Measurements from ENCODE around the gene CDX1.

CDX1 gene

DNA sequence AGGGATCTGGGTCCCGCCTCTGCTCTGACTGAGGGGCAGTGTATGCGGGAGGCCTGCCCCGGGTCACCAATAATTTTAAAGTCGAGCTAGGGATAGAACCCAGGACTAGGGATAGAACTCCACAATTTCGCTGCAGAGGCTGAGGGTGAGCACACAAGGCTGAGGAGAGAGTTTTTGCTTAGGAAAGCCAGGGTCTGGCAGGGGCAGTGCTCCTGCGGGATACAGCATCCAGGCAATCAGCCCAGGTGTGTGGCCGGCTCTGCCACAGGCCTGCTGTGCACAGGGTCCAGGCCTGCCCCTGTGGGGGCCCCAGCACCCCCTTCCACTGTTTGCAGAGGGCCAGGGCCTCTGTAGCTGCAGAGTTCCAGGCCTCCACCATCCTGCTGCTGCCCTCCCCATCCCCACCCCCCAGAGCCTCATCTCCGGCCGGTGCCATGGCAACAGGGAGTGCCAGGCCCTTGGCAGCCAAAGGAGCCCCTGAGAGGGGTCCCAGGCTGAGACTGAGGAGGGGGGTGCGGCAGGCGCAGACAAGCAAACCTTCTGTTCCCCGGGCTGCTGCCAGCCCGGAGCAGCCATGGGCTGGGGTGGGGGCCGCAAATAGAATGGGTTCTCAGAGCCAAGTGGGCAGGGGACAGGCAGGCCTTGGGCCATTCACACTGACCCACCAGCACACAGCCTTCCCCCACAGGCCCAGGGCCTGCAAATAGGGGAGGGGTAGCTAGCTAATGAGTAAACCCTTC lies 19.5 kb upstream of the CDX1 start:
- Histone ChIP-seq H3K14ac (ENCODE audit: low read length in 2 of 2) (peak overlapping the region in 1 of 2 experiments; percentile 71), H2BK12ac (ENCODE audit: low read length in 2 of 2) (peak overlapping the region in 1 of 2 experiments; percentile 76), H3K36me3 (ENCODE audit: control insufficient read depth in 1 of 2, insufficient read depth in 2 of 2, low read depth in 1 of 2, low read length in 2 of 2) (peaks cover 44 to 67% of the 10 kb centered on the region in 2 experiments), H3K4me1 (ENCODE audit: control insufficient read depth, insufficient read depth, low read depth, low read length) (peaks cover 63% of the 10 kb centered on the region), H3K9ac (ENCODE audit: low read length) (peak overlapping the region; percentile 82), H3K4me2 (ENCODE audit: low read length, poor library complexity, severe bottlenecking) (no peak overlapping the region), H3K4me3 (ENCODE audit: insufficient read depth in 1 of 2, low read depth in 1 of 2, low read length in 2 of 2) (peak overlapping the region in 1 of 2 experiments; percentile 70), H3K4ac (ENCODE audit: low read depth in 1 of 2, low read length in 2 of 2) (peak overlapping the region; percentile 26 to 77), H3K27me3 (ENCODE audit: control insufficient read depth in 1 of 2, insufficient read depth in 1 of 2, low read length in 2 of 2) (no peaks in the 10 kb centered on the region), H3K79me1 (replicated peaks; ENCODE audit: low read length, poor library complexity, severe bottlenecking) (peaks cover 21% of the 10 kb centered on the region), H2AFZ (ENCODE audit: low read depth, low read length) (no peak overlapping the region), H2BK5ac (ENCODE audit: low read depth, low read length, poor library complexity, severe bottlenecking) (no peak overlapping the region), H2BK15ac (ENCODE audit: low read depth, poor library complexity, severe bottlenecking) (peak overlapping the region; percentile 96), H4K8ac (ENCODE audit: low read length) (peak overlapping the region; percentile 71), H3K9me3 (ENCODE audit: control insufficient read depth, low read length) (no peaks in the 10 kb centered on the region), H4K91ac (ENCODE audit: low read length) (peak overlapping the region; percentile 66), H3K27ac (ENCODE audit: low read length, poor library complexity, severe bottlenecking) (no peak overlapping the region), H2AK5ac (ENCODE audit: low read length, severe bottlenecking) (peak overlapping the region; percentile 91), H3K18ac (ENCODE audit: low read depth in 1 of 2, low read length in 2 of 2) (peak overlapping the region; percentile 30 to 72), H3K23ac (ENCODE audit: low read length in 2 of 2) (peak overlapping the region in 1 of 2 experiments; percentile 60), H2BK120ac (ENCODE audit: low read depth, low read length) (peak overlapping the region; percentile 91)
- no peak for DNase-seq
- 91% methylated on average over 13 of the region's 14 CpGs for WGBS

DNA sequence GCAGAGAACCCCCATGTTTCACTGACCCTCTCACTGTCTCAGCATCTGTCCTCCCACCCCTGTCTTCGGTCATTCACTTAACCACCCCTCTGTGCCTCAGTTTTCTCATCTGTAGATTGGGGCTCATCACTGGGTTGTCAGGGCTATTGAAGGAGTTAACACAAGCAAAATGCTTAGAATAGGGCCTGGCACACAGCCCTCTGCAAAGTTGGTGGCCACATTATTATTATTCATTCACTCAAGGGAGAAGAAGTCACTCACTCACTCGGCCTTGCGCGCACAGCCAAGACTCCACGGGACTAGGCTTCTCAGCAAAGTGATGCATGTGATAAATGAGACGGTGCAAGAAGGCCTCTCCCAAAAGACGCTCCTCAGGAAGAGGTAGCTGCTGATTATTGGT lies 18.9 kb upstream of the CDX1 start:
- Histone ChIP-seq H3K27me3 (ENCODE audit: control insufficient read depth in 1 of 2, insufficient read depth in 1 of 2, low read length in 2 of 2) (no peaks in the 10 kb centered on the region), H2AFZ (ENCODE audit: low read depth, low read length) (no peak overlapping the region), H4K91ac (ENCODE audit: low read length) (no peak overlapping the region), H3K27ac (ENCODE audit: low read length, poor library complexity, severe bottlenecking) (no peak overlapping the region), H3K79me1 (replicated peaks; ENCODE audit: low read length, poor library complexity, severe bottlenecking) (peaks cover 21% of the 10 kb centered on the region), H2BK5ac (ENCODE audit: low read depth, low read length, poor library complexity, severe bottlenecking) (no peak overlapping the region), H3K4me1 (ENCODE audit: control insufficient read depth, insufficient read depth, low read depth, low read length) (peaks cover 63% of the 10 kb centered on the region), H2AK5ac (ENCODE audit: low read length, severe bottlenecking) (peak overlapping the region; percentile 73), H3K18ac (ENCODE audit: low read depth in 1 of 2, low read length in 2 of 2) (peak overlapping the region; percentile 30 to 72), H4K8ac (ENCODE audit: low read length) (peak overlapping the region; percentile 71), H3K4me3 (ENCODE audit: insufficient read depth in 1 of 2, low read depth in 1 of 2, low read length in 2 of 2) (peak overlapping the region in 1 of 2 experiments; percentile 70), H3K23ac (ENCODE audit: low read length in 2 of 2) (no peak overlapping the region), H3K4me2 (ENCODE audit: low read length, poor library complexity, severe bottlenecking) (no peak overlapping the region), H3K14ac (ENCODE audit: low read length in 2 of 2) (no peak overlapping the region), H3K9me3 (ENCODE audit: control insufficient read depth, low read length) (no peaks in the 10 kb centered on the region), H2BK12ac (ENCODE audit: low read length in 2 of 2) (peak overlapping the region in 1 of 2 experiments; percentile 21), H3K4ac (ENCODE audit: low read depth in 1 of 2, low read length in 2 of 2) (peak overlapping the region in 1 of 2 experiments; percentile 77), H3K9ac (ENCODE audit: low read length) (peak overlapping the region; percentile 82), H2BK120ac (ENCODE audit: low read depth, low read length) (no peak overlapping the region), H2BK15ac (ENCODE audit: low read depth, poor library complexity, severe bottlenecking) (no peak overlapping the region), H3K36me3 (ENCODE audit: control insufficient read depth in 1 of 2, insufficient read depth in 2 of 2, low read depth in 1 of 2, low read length in 2 of 2) (peaks cover 49 to 68% of the 10 kb centered on the region in 2 experiments)
- WGBS = 93% methylated on average over 7 of the region's 7 CpGs
- no peak for DNase-seq

DNA sequence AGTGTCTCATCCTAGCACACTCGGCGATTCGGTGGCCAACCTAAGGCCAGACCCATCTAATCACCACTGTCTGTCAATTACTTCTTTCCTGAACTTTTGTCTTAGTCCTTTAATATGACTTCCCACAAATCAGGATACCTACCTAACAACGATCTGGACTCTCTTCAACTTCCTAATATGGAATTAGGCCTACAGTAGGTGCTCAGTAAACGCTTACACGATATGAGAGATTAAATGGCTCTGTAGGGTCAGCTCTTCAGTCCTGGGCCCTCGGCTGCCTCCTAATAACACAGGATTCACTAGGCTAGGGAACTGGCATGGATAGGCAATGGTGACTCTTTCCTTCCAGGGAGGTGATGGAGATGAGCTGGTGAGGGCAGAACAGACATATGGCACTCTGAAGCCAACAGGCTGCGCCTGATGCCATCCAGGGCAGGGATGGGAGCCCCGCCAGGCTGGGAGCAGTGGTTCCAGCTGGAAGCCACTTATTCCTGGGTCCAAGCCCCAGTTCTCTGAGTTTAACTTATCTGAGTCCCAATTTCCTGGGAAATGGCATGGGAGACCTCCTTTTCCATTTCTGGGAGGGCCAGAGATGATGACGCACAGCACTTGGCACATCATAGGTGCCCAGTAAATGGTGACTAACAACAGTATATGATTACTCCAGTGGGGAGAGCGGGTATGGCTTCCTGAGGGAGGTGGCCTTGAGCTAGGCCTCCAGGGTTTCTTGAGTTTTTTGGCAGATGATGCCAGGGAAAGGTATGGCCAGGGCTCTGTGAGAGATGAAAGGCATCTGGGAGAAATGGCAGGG lies 18.3 kb upstream of the CDX1 start:
- Histone ChIP-seq H3K23ac (ENCODE audit: low read length in 2 of 2) (no peak overlapping the region), H3K36me3 (ENCODE audit: control insufficient read depth in 1 of 2, insufficient read depth in 2 of 2, low read depth in 1 of 2, low read length in 2 of 2) (peaks cover 54 to 75% of the 10 kb centered on the region in 2 experiments), H3K18ac (ENCODE audit: low read depth in 1 of 2, low read length in 2 of 2) (peak overlapping the region in 1 of 2 experiments; percentile 28), H2BK12ac (ENCODE audit: low read length in 2 of 2) (peak overlapping the region in 1 of 2 experiments; percentile 80), H3K4me1 (ENCODE audit: control insufficient read depth, insufficient read depth, low read depth, low read length) (peaks cover 65% of the 10 kb centered on the region), H3K27me3 (ENCODE audit: control insufficient read depth in 1 of 2, insufficient read depth in 1 of 2, low read length in 2 of 2) (no peaks in the 10 kb centered on the region), H3K9ac (ENCODE audit: low read length) (peak overlapping the region; percentile 82), H2BK120ac (ENCODE audit: low read depth, low read length) (no peak overlapping the region), H4K91ac (ENCODE audit: low read length) (no peak overlapping the region), H3K4me2 (ENCODE audit: low read length, poor library complexity, severe bottlenecking) (no peak overlapping the region), H2AFZ (ENCODE audit: low read depth, low read length) (no peak overlapping the region), H2AK5ac (ENCODE audit: low read length, severe bottlenecking) (no peak overlapping the region), H2BK5ac (ENCODE audit: low read depth, low read length, poor library complexity, severe bottlenecking) (no peak overlapping the region), H4K8ac (ENCODE audit: low read length) (peak overlapping the region; percentile 55), H3K14ac (ENCODE audit: low read length in 2 of 2) (peak overlapping the region in 1 of 2 experiments; percentile 38), H3K4me3 (ENCODE audit: insufficient read depth in 1 of 2, low read depth in 1 of 2, low read length in 2 of 2) (peak overlapping the region in 1 of 2 experiments; percentile 70), H3K9me3 (ENCODE audit: control insufficient read depth, low read length) (no peaks in the 10 kb centered on the region), H3K79me1 (replicated peaks; ENCODE audit: low read length, poor library complexity, severe bottlenecking) (peaks cover 21% of the 10 kb centered on the region), H3K27ac (ENCODE audit: low read length, poor library complexity, severe bottlenecking) (no peak overlapping the region), H2BK15ac (ENCODE audit: low read depth, poor library complexity, severe bottlenecking) (peak overlapping the region; percentile 4), H3K4ac (ENCODE audit: low read depth in 1 of 2, low read length in 2 of 2) (no peak overlapping the region)
- DNase-seq = no peak
- WGBS = 97% methylated on average over 10 of the region's 11 CpGs

DNA sequence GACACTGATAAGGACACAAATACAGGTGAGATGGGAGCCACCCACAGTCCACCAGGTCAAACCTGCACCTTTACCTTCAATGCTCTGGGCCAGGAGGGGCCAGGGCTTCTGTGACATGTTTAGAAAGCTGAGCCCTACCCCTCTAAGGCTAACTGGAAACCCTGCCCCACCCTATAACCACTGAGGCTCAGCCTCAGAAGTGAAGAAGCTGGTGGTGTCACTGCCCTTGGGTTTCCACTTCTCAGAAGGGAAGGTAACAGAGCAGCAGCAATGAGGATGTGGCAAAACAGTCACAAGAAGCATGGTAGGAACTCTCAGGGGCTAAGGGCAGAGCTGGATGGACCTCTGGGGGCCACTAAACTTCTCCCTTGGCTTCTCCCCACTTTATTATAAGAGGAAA lies 17.0 kb upstream of the CDX1 start:
- H2BK15ac ChIP-seq (ENCODE audit: low read depth, poor library complexity, severe bottlenecking) = no peak overlapping the region
- no peak overlapping the region for H2BK5ac ChIP-seq (ENCODE audit: low read depth, low read length, poor library complexity, severe bottlenecking)
- H2AFZ ChIP-seq (ENCODE audit: low read depth, low read length) = no peak overlapping the region

More for the DNA sequence above, 17.0 kb upstream of the CDX1 start:
- H2BK120ac ChIP-seq (ENCODE audit: low read depth, low read length) = no peak overlapping the region
- DNase-seq = no peak
- peaks cover 21% of the 10 kb centered on the region for H3K79me1 ChIP-seq (replicated peaks; ENCODE audit: low read length, poor library complexity, severe bottlenecking)
- no peak overlapping the region for H3K23ac ChIP-seq (ENCODE audit: low read length in 2 of 2)
- peaks cover 54 to 83% of the 10 kb centered on the region in 2 experiments for H3K36me3 ChIP-seq (ENCODE audit: control insufficient read depth in 1 of 2, insufficient read depth in 2 of 2, low read depth in 1 of 2, low read length in 2 of 2)
- peak overlapping the region; percentile 16 for H2AK5ac ChIP-seq (ENCODE audit: low read length, severe bottlenecking)
- no peak overlapping the region for H3K14ac ChIP-seq (ENCODE audit: low read length in 2 of 2)
- H3K4ac ChIP-seq (ENCODE audit: low read depth in 1 of 2, low read length in 2 of 2) = no peak overlapping the region
- H3K18ac ChIP-seq (ENCODE audit: low read depth in 1 of 2, low read length in 2 of 2) = no peak overlapping the region
- no peak overlapping the region for H4K91ac ChIP-seq (ENCODE audit: low read length)
- H2BK12ac ChIP-seq (ENCODE audit: low read length in 2 of 2) = no peak overlapping the region
- no peak overlapping the region for H4K8ac ChIP-seq (ENCODE audit: low read length)
- no peaks in the 10 kb centered on the region for H3K9me3 ChIP-seq (ENCODE audit: control insufficient read depth, low read length)
- H3K4me1 ChIP-seq (ENCODE audit: control insufficient read depth, insufficient read depth, low read depth, low read length) = peaks cover 56% of the 10 kb centered on the region
- H3K27ac ChIP-seq (ENCODE audit: low read length, poor library complexity, severe bottlenecking) = no peak overlapping the region
- no peaks in the 10 kb centered on the region for H3K27me3 ChIP-seq (ENCODE audit: control insufficient read depth in 1 of 2, insufficient read depth in 1 of 2, low read length in 2 of 2)
- peak overlapping the region in 1 of 2 experiments; percentile 70 for H3K4me3 ChIP-seq (ENCODE audit: insufficient read depth in 1 of 2, low read depth in 1 of 2, low read length in 2 of 2)
- peak overlapping the region; percentile 82 for H3K9ac ChIP-seq (ENCODE audit: low read length)
- no peak overlapping the region for H3K4me2 ChIP-seq (ENCODE audit: low read length, poor library complexity, severe bottlenecking)
